Tibial nerve (tissue), 4 donors: ENCODE measurements around the gene PLCG2. TPM values are rescaled to one million over a fixed set of nuclear protein-coding genes. Genes with fewer than 3 reads are reported as not detected.
"Not testable (repeated sequence)": the region's sequence is repeated elsewhere in the genome, so short reads cannot be mapped to it uniquely, and the experiment has no call there.

Experiments
- DNase-seq, 2 donors: peaks; one replicate each; pipeline ENCODE4 v3.0.0-alpha.2; 2019; ENCODE audit warnings: low spot score in 2 of 2
- H3K27ac ChIP-seq, 4 donors: fragments of 200-600 bp; sonication (generic) in 3 of 4; one replicate each; pipeline ENCODE4 v1.5.1; 2017 to 2019; ENCODE audit warnings: mild to moderate bottlenecking in 1 of 4
- H3K27me3 ChIP-seq, 2 donors: fragments of 200-600 bp; sonication (generic) in 1 of 2; one replicate each; pipeline versions ENCODE4 v1.5.1 to v1.6.0; 2017 to 2019
- H3K36me3 ChIP-seq, 3 donors: fragments of 200-600 bp; sonication (generic); one replicate each; pipeline ENCODE4 v1.5.1; 2018 to 2019
- H3K4me1 ChIP-seq, 4 donors: fragments of 200-600 bp; sonication (generic) in 3 of 4; one replicate each; pipeline ENCODE4 v1.5.1; 2017 to 2019
- H3K4me3 ChIP-seq, 4 donors: fragments of 200-600 bp; sonication (generic) in 3 of 4; one replicate each; pipeline ENCODE4 v1.5.1; 2017 to 2019; ENCODE audit warnings: mild to moderate bottlenecking in 1 of 4, moderate library complexity in 1 of 4
- H3K9me3 ChIP-seq, 4 donors: fragments of 200-600 bp; sonication (generic) in 3 of 4; one replicate each; pipeline ENCODE4 v1.5.1; 2017 to 2019
- EP300 ChIP-seq, 2 donors: sonication (generic); formaldehyde crosslinking; IDR thresholded peaks; one replicate each; pipeline ENCODE4 v1.6.1; 2017; ENCODE audit warnings: antibody characterized with exemption in 2 of 2, mild to moderate bottlenecking in 1 of 2
- POLR2A ChIP-seq, 2 donors: fragments of 450-650 bp; IDR thresholded peaks; one replicate each; pipeline ENCODE4 v1.6.1; 2017; ENCODE audit warnings: antibody characterized with exemption in 2 of 2, mild to moderate bottlenecking in 2 of 2, moderate library complexity in 2 of 2
- WGBS, 2 donors: methylation state at CpG; one replicate each; pipeline ENCODE4 v1.1.5; 2018; 5-methylcytosine and 5-hydroxymethylcytosine counted together
- total RNA-seq, 4 donors: library from RNA; depleted of rRNA; stranded (reverse); fragments of >200 nt; gene quantifications; one replicate each; pipeline ENCODE4 v1.1.0, GENCODE V29; 2016
- TF ChIP-seq, protein P1 (sequence below), 5 experiments: fragments of 200-600 bp in 3 of 5; fragments of 450-650 bp in 2 of 5; sonication (generic) in 3 of 5; IDR thresholded peaks; one replicate each; pipeline ENCODE4 v1.5.1; 2016 to 2019; ENCODE audit warnings: antibody characterized with exemption in 5 of 5, mild to moderate bottlenecking in 3 of 5, moderate library complexity in 2 of 5

Gene PLCG2
- total RNA-seq, 4 donors from 2014 or later, result 13.0 to 28.5 (median 18.9) TPM

DNA sequence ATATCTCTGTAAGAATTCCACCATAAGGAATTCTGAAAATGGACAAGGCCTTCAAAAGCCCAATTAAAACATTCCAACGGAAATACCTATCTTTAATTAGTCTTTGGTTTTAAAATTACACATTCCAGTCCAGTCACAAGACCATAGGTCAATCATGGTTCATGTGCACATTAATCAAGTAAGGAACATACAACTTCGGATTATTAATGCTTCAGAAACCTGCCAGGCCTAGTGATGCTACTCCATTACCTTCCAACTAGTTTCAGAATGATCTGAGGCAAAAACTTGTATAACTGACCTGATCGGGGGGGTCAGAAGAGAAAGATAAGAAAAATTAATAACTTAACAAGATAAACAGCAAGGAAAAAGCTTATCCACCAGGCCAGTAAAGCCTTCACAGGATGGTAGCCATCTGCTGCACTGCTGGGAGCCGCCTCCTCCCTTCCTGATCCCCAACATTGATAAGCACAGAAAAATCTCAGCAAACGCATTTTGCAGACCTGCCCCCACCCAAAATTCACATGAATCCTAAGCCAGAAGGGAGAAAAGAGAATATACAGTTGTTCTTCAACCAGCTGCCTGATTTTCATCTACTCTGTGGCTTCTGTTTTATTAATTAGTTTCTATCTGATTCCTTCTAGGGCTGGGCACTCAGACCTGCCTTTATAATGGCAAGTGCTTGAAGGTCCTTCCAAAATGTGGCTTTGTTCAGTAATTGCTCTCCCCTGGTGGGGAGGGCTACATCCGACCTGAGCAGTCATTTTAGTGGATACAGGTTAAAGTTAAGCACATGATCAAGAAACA, 226.1 kb downstream of the PLCG2 start:
- no peak for DNase-seq
- 59 to 70% methylated on average over 6 of the region's 6 CpGs for WGBS, 2 donors
- Histone ChIP-seq H3K4me3 (no peak overlapping the region), H3K4me1 (no peaks in the 10 kb centered on the region), H3K27me3 (no peaks in the 10 kb centered on the region), H3K27ac (no peak overlapping the region), H3K9me3 (peaks cover 0 to 14% (median 0%) of the 10 kb centered on the region in 4 donors), H3K36me3 (no peaks in the 10 kb centered on the region)
- TF ChIP-seq, protein P1, sequence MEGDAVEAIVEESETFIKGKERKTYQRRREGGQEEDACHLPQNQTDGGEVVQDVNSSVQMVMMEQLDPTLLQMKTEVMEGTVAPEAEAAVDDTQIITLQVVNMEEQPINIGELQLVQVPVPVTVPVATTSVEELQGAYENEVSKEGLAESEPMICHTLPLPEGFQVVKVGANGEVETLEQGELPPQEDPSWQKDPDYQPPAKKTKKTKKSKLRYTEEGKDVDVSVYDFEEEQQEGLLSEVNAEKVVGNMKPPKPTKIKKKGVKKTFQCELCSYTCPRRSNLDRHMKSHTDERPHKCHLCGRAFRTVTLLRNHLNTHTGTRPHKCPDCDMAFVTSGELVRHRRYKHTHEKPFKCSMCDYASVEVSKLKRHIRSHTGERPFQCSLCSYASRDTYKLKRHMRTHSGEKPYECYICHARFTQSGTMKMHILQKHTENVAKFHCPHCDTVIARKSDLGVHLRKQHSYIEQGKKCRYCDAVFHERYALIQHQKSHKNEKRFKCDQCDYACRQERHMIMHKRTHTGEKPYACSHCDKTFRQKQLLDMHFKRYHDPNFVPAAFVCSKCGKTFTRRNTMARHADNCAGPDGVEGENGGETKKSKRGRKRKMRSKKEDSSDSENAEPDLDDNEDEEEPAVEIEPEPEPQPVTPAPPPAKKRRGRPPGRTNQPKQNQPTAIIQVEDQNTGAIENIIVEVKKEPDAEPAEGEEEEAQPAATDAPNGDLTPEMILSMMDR (IDR thresholded peaks at IDR 0.05), result no peak
- TF ChIP-seq EP300 (IDR thresholded peaks at IDR 0.05) (no peak), POLR2A (IDR thresholded peaks at IDR 0.05) (no peak)

DNA sequence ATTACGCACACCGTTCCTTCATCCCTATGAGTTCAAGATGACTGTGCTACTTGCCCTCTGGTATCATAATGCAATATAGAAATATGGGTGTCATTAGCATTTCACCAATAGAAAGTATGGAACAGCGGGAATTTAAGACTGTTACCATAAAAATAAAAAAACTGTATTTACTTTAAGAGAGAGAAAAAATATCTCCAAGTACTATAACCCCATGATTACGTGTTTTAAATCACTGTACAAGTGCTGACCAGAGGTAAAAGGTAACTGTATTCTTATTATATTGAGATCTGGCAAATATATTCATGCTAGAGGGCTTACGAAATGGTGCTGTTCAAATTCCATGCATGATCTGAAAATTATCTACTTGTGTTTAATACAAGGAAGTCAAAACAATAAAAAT, 226.9 kb downstream of the PLCG2 start:
- DNase-seq, result no peak
- TF ChIP-seq, protein P1 (IDR thresholded peaks at IDR 0.05), result no peak
- TF ChIP-seq EP300 (IDR thresholded peaks at IDR 0.05), result no peak
- no peak for TF ChIP-seq POLR2A (IDR thresholded peaks at IDR 0.05)
- H3K36me3 ChIP-seq, result no peaks in the 10 kb centered on the region
- peaks cover 0 to 14% (median 0%) of the 10 kb centered on the region in 4 donors for H3K9me3 ChIP-seq
- H3K4me1 ChIP-seq, result no peaks in the 10 kb centered on the region
- no peak overlapping the region for H3K27ac ChIP-seq
- H3K27me3 ChIP-seq, result peaks cover 0 to 4% of the 10 kb centered on the region in 2 donors
- H3K4me3 ChIP-seq, result no peak overlapping the region
- 86 to 87% methylated on average over 5 of the region's 5 CpGs for WGBS, 2 donors

DNA sequence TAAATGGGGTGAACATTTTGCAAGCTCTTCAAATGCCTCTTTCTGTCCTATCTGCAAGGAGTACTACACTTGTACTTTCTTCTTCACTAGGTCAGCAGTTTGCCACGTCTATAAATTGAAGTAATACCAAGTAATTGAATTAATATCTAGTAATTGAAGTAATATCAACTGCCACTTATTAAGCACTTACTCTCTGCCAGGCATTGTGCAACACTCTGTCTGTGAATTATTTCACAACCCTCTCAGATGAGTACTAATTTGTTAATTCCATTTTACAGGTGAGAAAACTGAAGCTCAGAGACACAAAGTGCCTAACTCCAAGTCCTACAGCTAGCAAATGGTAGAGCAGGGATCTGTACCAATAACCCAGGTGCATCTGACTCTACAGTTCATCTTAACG, 228.1 kb downstream of the PLCG2 start:
- 81 to 86% methylated on average over 2 of the region's 2 CpGs for WGBS, 2 donors
- no peak for TF ChIP-seq POLR2A (IDR thresholded peaks at IDR 0.05)
- TF ChIP-seq, protein P1 (IDR thresholded peaks at IDR 0.05), result no peak
- no peak for TF ChIP-seq EP300 (IDR thresholded peaks at IDR 0.05)
- no peaks in the 10 kb centered on the region for H3K4me1 ChIP-seq
- peaks cover 0 to 11% of the 10 kb centered on the region in 2 donors for H3K27me3 ChIP-seq
- H3K4me3 ChIP-seq, result no peak overlapping the region
- DNase-seq, result no peak
- no peaks in the 10 kb centered on the region for H3K36me3 ChIP-seq
- H3K9me3 ChIP-seq, result peaks cover 0 to 14% (median 0%) of the 10 kb centered on the region in 4 donors
- H3K27ac ChIP-seq, result no peak overlapping the region

DNA sequence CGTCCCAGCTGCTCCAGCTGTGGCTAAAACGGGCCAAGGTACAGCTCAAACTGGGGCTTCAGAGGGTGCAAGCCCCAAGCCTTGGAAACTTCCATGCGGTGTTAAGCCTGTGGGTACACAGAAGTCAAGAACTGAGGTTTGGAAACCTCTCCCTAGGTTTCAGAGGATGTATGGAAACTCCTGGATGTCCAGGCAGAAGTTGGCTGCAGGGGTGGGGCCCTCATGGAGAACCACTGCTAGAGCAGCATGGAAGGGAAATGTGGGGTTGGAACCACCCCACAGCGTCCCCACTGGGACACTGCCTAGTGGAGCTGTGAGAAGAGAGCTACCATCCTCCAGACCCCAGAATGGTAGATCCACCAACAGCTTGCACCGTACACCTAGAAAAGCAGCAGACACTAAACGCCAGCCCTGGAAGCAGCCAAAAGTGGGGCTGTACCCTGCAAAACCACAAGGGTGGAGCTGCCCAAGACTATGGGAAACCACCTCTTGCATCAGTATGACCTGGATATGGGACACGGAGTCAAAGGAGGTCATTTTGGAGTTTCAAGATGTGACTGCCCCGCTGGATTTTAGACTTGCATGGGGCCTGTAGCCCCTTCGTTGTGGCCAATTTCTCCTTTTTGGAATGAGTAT, 230.0 kb downstream of the PLCG2 start:
- H3K36me3 ChIP-seq, result no peaks in the 10 kb centered on the region
- H3K9me3 ChIP-seq, result peaks cover 0 to 18% (median 0%) of the 10 kb centered on the region in 4 donors
- DNase-seq, result no peak
- H3K27me3 ChIP-seq, result peaks cover 0 to 11% of the 10 kb centered on the region in 2 donors
- 98% methylated on average over 9 of the region's 9 CpGs for WGBS, 2 donors
- TF ChIP-seq EP300 (IDR thresholded peaks at IDR 0.05) (no peak), POLR2A (IDR thresholded peaks at IDR 0.05) (no peak)
- TF ChIP-seq, protein P1 (IDR thresholded peaks at IDR 0.05), result no peak
- H3K27ac ChIP-seq, result no peak overlapping the region
- no peaks in the 10 kb centered on the region for H3K4me1 ChIP-seq
- H3K4me3 ChIP-seq, result no peak overlapping the region

DNA sequence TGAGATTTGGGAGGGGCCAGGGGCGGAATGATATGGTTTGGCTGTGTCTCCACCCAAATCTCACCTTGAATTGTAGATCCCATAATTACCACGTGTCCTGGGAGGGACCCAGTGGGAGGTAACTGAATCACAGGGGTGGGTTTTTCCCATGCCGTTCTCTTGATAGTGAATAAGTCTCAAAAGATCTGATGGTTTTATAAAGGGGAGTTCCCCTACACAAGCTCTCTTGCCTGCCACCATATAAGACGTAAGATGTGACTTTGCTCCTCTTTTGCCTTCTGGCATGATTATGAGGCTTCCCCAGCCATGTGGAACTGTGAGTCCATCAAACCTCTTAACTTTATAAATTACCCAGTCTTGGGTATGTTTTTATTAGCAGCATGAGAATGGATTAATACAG, 230.7 kb downstream of the PLCG2 start:
- not testable (repeated sequence) for H3K36me3 ChIP-seq, H3K4me3 ChIP-seq, H3K4me1 ChIP-seq, H3K27ac ChIP-seq, DNase-seq
- Histone ChIP-seq H3K27me3 (peaks cover 0 to 11% of the 10 kb centered on the region in 2 donors), H3K9me3 (peaks cover 0 to 18% (median under 1%) of the 10 kb centered on the region in 4 donors)
- 88 to 91% methylated on average over 4 of the region's 4 CpGs for WGBS, 2 donors
